ENCODE measurements around the gene SYNDIG1. TPM values are rescaled to one million over a fixed set of nuclear protein-coding genes. Genes with fewer than 3 reads are reported as not detected.

Gene SYNDIG1
- total RNA-seq, 1 experiment from 2014 or later: not detected

GRCh38 chr20:24431279-24432045, 38.0 kb upstream of the SYNDIG1 start:
- no peak overlapping the region for H3K9ac ChIP-seq (ENCODE audit: low read length)
- no peak for DNase-seq
- H3K4me2 ChIP-seq (ENCODE audit: low read length): no peak overlapping the region
- ATAC-seq: no peak
- no peak overlapping the region for H3K4me3 ChIP-seq (ENCODE audit: low read length)
- no peaks in the 10 kb centered on the region for H3K9me3 ChIP-seq (ENCODE audit: low read length)
- H3K79me2 ChIP-seq (ENCODE audit: low read length): no peaks in the 10 kb centered on the region
- POLR2A ChIA-PET (ENCODE audit: unreplicated experiment): no interaction called here
- no peak overlapping the region for H3K27ac ChIP-seq (ENCODE audit: low read length)
- H3K4me1 ChIP-seq (ENCODE audit: insufficient read depth, low read length): no peaks in the 10 kb centered on the region
- H3K27me3 ChIP-seq (ENCODE audit: low read length): peaks cover 63% of the 10 kb centered on the region
- no peaks in the 10 kb centered on the region for H4K20me1 ChIP-seq (ENCODE audit: low read length)
- intact Hi-C loops (cut with micrococcal nuclease): no loop called here
- no peak overlapping the region for H2AFZ ChIP-seq (ENCODE audit: low read length)
- CTCF ChIA-PET: no interaction called here
- no peaks in the 10 kb centered on the region for H3F3A ChIP-seq (ENCODE audit: low read length, unreplicated experiment)
- H3K9me2 ChIP-seq (replicated peaks; ENCODE audit: low read length): no peaks in the 10 kb centered on the region
- TF ChIP-seq EZH2phosphoT487 (IDR thresholded peaks at IDR 0.05; ENCODE audit: borderline replicate concordance, low read length): no peak
- TF ChIP-seq CTCF (conservative IDR thresholded peaks at IDR 0.05; ENCODE audit: low read depth, low read length): no peak
- TF ChIP-seq EZH2 (IDR thresholded peaks at IDR 0.05; ENCODE audit: low read length, unreplicated experiment): no peak
- no TSS peak for BruUV-seq (replicated peaks)
- H3K36me3 ChIP-seq (ENCODE audit: low read depth, low read length): no peaks in the 10 kb centered on the region

GRCh38 chr20:24432046-24432442, 37.4 kb upstream of the SYNDIG1 start:
- DNase-seq (no peak), ATAC-seq (no peak)
- Histone ChIP-seq H3K9me2 (replicated peaks; ENCODE audit: low read length) (no peaks in the 10 kb centered on the region), H3K27me3 (ENCODE audit: low read length) (peaks cover 63% of the 10 kb centered on the region), H3K4me2 (ENCODE audit: low read length) (no peak overlapping the region), H3K9ac (ENCODE audit: low read length) (no peak overlapping the region), H3K9me3 (ENCODE audit: low read length) (no peaks in the 10 kb centered on the region), H3K79me2 (ENCODE audit: low read length) (no peaks in the 10 kb centered on the region), H3F3A (ENCODE audit: low read length, unreplicated experiment) (no peaks in the 10 kb centered on the region), H2AFZ (ENCODE audit: low read length) (no peak overlapping the region), H4K20me1 (ENCODE audit: low read length) (no peaks in the 10 kb centered on the region), H3K27ac (ENCODE audit: low read length) (no peak overlapping the region), H3K4me1 (ENCODE audit: insufficient read depth, low read length) (no peaks in the 10 kb centered on the region), H3K36me3 (ENCODE audit: low read depth, low read length) (no peaks in the 10 kb centered on the region), H3K4me3 (ENCODE audit: low read length) (no peak overlapping the region)
- TF ChIP-seq EZH2 (IDR thresholded peaks at IDR 0.05; ENCODE audit: low read length, unreplicated experiment) (no peak), EZH2phosphoT487 (IDR thresholded peaks at IDR 0.05; ENCODE audit: borderline replicate concordance, low read length) (no peak), CTCF (conservative IDR thresholded peaks at IDR 0.05; ENCODE audit: low read depth, low read length) (no peak)
- ChIA-PET CTCF (no interaction called here), POLR2A (ENCODE audit: unreplicated experiment) (no interaction called here)
- no TSS peak for BruUV-seq (replicated peaks)
- intact Hi-C loops (cut with micrococcal nuclease): no loop called here

GRCh38 chr20:24436160-24436559, 33.3 kb upstream of the SYNDIG1 start:
- Histone ChIP-seq H3K9me2 (replicated peaks; ENCODE audit: low read length) (no peaks in the 10 kb centered on the region), H3K4me3 (ENCODE audit: low read length) (no peak overlapping the region), H3F3A (ENCODE audit: low read length, unreplicated experiment) (no peaks in the 10 kb centered on the region), H3K27me3 (ENCODE audit: low read length) (peaks cover 67% of the 10 kb centered on the region), H3K9me3 (ENCODE audit: low read length) (no peaks in the 10 kb centered on the region), H3K27ac (ENCODE audit: low read length) (no peak overlapping the region), H3K79me2 (ENCODE audit: low read length) (no peaks in the 10 kb centered on the region), H2AFZ (ENCODE audit: low read length) (no peak overlapping the region), H4K20me1 (ENCODE audit: low read length) (no peaks in the 10 kb centered on the region), H3K4me1 (ENCODE audit: insufficient read depth, low read length) (no peaks in the 10 kb centered on the region), H3K4me2 (ENCODE audit: low read length) (no peak overlapping the region), H3K9ac (ENCODE audit: low read length) (no peak overlapping the region), H3K36me3 (ENCODE audit: low read depth, low read length) (no peaks in the 10 kb centered on the region)
- POLR2A ChIA-PET (ENCODE audit: unreplicated experiment): no interaction called here
- TF ChIP-seq CTCF (conservative IDR thresholded peaks at IDR 0.05; ENCODE audit: low read depth, low read length): no peak
- TF ChIP-seq EZH2 (IDR thresholded peaks at IDR 0.05; ENCODE audit: low read length, unreplicated experiment): no peak
- no peak for TF ChIP-seq EZH2phosphoT487 (IDR thresholded peaks at IDR 0.05; ENCODE audit: borderline replicate concordance, low read length)
- intact Hi-C loops (cut with micrococcal nuclease): no loop called here
- no peak for DNase-seq
- ATAC-seq: no peak
- CTCF ChIA-PET: no interaction called here
- BruUV-seq (replicated peaks): no TSS peak

Data from PC-3 (cell line).